NB4 (cell line): ENCODE measurements around the gene OSBPL8.
"Not testable (repeated sequence)": the region's sequence is repeated elsewhere in the genome, so short reads cannot be mapped to it uniquely, and the experiment has no call there.

Source experiments
- DNase-seq: peaks from one replicate; pipeline ENCODE4 v3.0.0; 2010; ENCODE audit warnings: low read depth
- H3K4me3 ChIP-seq: one replicate; pipeline ENCODE4 v1.5.1; 2011; ENCODE audit warnings: mild to moderate bottlenecking, low read depth, low read length, moderate library complexity
- MYC ChIP-seq: IDR thresholded peaks from 2 replicates; pipeline ENCODE4 v1.6.1; 2011; ENCODE audit warnings: low read depth, low read length
- POLR2A ChIP-seq: IDR thresholded peaks from 2 replicates; pipeline ENCODE4 v1.6.1; 2011; ENCODE audit warnings: mild to moderate bottlenecking; ENCODE audit not compliant: insufficient read length; ENCODE audit errors: extremely low read depth
- TF ChIP-seq, protein P1 (sequence below): IDR thresholded peaks from one replicate; pipeline ENCODE4 v1.5.1; 2012; ENCODE audit warnings: low read depth, low read length
- TF ChIP-seq, protein P2 (sequence below): IDR thresholded peaks from 2 replicates; pipeline ENCODE4 v1.6.1; 2011; ENCODE audit warnings: low read depth, low read length

Gene OSBPL8

DNA sequence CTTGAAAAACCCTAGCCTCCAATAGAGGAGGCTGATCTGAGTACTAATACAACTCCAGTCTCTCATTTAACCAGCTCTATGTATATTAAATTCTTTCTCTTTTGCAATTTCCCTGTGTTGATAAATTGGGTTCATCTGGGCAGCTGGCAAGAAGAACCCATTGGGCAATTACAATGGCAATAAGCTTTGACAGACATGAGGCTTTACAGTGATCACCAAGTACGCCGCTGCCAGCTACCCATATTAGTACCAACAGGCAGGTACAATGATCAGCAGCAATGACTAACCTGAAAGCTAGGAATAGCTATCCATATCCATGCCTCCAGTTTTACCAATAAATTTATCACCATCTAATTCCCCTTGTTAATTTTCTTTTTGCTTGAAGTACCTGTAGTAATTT, 54.5 kb downstream of the OSBPL8 start:
- TF ChIP-seq POLR2A (no peak), MYC (no peak)
- TF ChIP-seq, protein P1, sequence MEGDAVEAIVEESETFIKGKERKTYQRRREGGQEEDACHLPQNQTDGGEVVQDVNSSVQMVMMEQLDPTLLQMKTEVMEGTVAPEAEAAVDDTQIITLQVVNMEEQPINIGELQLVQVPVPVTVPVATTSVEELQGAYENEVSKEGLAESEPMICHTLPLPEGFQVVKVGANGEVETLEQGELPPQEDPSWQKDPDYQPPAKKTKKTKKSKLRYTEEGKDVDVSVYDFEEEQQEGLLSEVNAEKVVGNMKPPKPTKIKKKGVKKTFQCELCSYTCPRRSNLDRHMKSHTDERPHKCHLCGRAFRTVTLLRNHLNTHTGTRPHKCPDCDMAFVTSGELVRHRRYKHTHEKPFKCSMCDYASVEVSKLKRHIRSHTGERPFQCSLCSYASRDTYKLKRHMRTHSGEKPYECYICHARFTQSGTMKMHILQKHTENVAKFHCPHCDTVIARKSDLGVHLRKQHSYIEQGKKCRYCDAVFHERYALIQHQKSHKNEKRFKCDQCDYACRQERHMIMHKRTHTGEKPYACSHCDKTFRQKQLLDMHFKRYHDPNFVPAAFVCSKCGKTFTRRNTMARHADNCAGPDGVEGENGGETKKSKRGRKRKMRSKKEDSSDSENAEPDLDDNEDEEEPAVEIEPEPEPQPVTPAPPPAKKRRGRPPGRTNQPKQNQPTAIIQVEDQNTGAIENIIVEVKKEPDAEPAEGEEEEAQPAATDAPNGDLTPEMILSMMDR: no peak
- TF ChIP-seq, protein P2, sequence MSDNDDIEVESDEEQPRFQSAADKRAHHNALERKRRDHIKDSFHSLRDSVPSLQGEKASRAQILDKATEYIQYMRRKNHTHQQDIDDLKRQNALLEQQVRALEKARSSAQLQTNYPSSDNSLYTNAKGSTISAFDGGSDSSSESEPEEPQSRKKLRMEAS: no peak
- no peak overlapping the region for H3K4me3 ChIP-seq
- no peak for DNase-seq

DNA sequence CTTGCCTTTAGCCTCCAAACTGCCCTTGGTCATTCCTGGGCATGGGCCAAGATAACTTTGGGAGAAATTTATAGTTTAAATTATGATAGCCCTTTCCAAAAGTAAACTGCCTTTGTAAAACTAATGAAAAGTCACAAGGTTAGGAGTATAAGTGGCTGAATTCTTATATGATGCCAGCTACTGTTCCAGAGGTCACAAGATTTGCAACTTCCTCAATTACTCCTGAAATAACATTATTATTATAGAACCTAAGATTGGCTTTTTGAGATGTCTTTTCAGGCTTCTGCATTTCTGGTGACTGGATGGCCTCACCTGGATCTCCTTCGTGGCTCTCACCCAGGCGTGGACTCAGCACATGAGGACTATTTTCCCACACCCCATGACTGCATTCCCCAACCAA, 55.0 kb downstream of the OSBPL8 start:
- TF ChIP-seq, protein P2: no peak
- TF ChIP-seq MYC: no peak
- TF ChIP-seq, protein P1: no peak
- no peak for TF ChIP-seq POLR2A
- no peak for DNase-seq
- H3K4me3 ChIP-seq: no peak overlapping the region

DNA sequence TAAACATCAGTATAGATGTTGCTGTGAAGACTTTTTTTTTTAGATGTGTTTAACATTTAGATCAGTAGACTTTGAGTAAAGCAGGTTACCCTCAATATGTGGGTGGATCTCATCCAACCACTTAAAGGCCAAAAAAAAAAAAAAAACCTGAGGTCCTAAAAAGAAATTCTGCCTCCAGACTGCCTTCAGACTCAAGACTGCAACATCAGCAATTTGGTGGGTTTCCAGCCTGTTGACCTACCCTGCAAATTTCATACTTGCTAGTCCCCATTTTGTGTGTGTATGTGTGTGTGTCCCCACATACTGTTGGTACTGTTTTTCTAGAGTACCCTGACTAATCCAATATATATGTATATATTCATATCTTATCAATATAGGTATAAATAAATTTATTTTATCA, 55.6 kb downstream of the OSBPL8 start:
- DNase-seq: no peak
- no peak for TF ChIP-seq POLR2A
- no peak for TF ChIP-seq MYC
- TF ChIP-seq, protein P1: no peak
- TF ChIP-seq, protein P2: no peak
- no peak overlapping the region for H3K4me3 ChIP-seq

DNA sequence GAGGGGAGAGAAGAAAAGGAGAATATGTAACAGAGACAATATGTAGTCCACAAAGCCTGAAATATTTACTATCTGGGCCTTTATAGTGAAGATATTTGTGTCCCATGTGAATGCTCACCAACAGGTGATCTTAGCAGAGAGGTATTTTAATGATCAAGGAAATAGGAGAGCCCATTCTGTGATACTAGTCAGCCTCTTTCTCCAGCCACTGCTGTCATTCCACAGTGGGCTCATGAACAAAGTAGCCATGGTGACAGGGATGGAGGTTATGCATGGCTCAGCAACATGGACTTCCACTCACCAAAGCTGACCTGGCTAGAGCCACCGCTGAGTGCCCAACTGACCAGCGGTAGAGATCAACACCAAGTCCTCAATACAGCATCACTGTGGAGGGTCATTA, 58.2 kb downstream of the OSBPL8 start:
- H3K4me3 ChIP-seq: no peak overlapping the region
- TF ChIP-seq POLR2A (no peak), MYC (no peak)
- TF ChIP-seq, protein P1: no peak
- TF ChIP-seq, protein P2: no peak
- no peak for DNase-seq

DNA sequence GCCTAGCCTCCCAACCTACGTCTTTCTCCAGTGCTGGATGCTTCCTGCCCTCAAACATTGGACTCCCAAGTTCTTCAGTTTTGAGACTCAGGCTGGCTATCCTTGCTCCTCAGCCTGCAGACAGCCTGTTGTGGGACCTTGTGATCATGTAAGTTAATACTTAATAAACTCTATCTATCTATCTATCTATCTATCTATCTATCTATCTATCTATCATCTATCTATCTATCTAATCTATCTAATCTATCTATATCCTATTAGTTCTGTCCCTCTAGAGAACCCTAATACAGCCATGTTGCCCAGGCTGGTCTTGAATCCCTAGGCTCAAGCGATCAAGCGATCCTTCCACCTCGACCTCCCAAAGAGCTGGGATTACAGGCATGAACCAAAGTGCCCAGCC, 60.4 kb downstream of the OSBPL8 start:
- not testable (repeated sequence) for H3K4me3 ChIP-seq, DNase-seq

DNA sequence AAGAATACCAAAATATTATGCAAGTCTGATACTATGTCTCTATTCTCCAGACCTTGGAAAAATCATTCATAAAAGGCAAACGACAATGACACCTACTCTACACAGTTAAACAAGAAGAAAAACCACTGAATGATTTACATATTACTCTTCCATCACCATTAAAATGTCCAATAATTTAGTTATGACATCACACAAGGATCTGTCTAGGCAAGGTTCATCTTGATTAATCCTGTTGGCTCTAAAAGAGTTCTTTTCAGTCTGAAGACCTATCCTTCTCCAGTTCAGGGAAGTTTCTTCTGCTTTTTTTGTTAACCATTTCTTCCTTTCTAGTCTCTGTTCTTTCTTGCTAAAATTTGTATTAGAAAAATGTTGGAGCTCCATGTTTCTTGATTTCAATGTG, 64.0 kb downstream of the OSBPL8 start:
- TF ChIP-seq MYC (no peak), POLR2A (no peak)
- TF ChIP-seq, protein P2: no peak
- TF ChIP-seq, protein P1: no peak

More for the DNA sequence above, 64.0 kb downstream of the OSBPL8 start:
- no peak overlapping the region for H3K4me3 ChIP-seq
- DNase-seq: no peak
